GM18526 (cell line): ENCODE measurements around the gene CRELD2.

Source experiments
- POLR2A ChIP-seq: IDR thresholded peaks from 3 replicates; pipeline ENCODE4 v1.6.1; 2011; ENCODE audit not compliant: insufficient read length; ENCODE audit errors: extremely low read depth

CRELD2 gene

DNA sequence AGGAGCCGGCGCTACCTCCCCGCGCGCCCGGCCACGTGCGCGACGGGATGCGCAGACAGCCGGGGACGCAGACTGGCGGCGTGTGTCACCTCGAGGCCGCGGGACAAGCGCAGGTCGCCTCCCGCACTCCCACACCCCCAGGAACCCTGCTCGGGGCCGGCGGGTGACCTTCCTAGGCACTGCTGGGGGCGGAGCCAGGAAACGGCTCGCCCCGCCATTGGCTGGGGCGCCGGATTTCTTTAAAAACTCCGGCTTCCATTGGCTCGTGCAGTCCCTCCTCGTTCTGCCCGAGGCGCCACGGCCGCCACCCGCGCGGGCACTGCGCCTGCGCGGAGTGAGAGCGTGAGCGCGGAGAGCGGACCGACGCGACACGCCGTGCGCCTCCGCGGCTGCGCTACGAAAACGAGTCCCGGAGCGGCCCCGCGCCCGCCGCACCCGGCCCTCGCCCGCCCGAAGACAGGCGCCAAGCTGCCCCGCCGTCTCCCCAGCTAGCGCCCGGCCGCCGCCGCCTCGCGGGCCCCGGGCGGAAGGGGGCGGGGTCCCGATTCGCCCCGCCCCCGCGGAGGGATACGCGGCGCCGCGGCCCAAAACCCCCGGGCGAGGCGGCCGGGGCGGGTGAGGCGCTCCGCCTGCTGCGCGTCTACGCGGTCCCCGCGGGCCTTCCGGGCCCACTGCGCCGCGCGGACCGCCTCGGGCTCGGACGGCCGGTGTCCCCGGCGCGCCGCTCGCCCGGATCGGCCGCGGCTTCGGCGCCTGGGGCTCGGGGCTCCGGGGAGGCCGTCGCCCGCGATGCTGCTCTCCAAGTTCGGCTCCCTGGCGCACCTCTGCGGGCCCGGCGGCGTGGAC, 41.9 kb downstream of the CRELD2 start, which contains the start of gene PIM3:
Gene PIM3 (plus strand): TSS at position 614 of the 846 bp plus-strand sequence. CDS start 176 bp downstream, at position 790.
- TF ChIP-seq POLR2A, result peak; percentile 96

DNA sequence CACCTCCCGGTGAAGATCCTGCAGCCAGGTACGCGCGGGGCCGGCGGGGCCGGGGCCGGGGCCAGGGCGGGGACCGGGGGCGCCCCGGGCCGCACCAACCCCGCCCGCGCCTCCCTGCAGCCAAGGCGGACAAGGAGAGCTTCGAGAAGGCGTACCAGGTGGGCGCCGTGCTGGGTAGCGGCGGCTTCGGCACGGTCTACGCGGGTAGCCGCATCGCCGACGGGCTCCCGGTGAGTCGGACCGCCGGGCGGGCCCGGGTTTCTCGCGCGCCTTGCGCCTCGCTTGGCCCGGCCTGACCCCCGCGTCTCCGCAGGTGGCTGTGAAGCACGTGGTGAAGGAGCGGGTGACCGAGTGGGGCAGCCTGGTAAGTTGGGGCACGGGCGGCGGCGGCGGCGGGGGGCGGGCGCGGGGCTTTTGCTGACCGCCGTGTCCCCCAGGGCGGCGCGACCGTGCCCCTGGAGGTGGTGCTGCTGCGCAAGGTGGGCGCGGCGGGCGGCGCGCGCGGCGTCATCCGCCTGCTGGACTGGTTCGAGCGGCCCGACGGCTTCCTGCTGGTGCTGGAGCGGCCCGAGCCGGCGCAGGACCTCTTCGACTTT, 42.7 kb downstream of the CRELD2 start:
- no peak for TF ChIP-seq POLR2A

DNA sequence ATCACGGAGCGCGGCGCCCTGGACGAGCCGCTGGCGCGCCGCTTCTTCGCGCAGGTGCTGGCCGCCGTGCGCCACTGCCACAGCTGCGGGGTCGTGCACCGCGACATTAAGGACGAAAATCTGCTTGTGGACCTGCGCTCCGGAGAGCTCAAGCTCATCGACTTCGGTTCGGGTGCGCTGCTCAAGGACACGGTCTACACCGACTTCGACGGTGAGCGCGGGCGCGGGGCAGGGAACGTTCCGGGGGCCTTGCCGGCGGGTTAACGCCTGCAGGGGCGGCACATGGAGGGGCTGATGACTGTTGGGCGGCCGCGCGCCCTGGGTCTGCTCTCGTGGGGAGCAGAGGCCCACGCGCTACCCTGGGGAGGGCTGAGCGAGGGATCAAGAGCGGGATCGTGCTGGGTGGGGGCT, 43.2 kb downstream of the CRELD2 start:
- TF ChIP-seq POLR2A, result no peak

DNA sequence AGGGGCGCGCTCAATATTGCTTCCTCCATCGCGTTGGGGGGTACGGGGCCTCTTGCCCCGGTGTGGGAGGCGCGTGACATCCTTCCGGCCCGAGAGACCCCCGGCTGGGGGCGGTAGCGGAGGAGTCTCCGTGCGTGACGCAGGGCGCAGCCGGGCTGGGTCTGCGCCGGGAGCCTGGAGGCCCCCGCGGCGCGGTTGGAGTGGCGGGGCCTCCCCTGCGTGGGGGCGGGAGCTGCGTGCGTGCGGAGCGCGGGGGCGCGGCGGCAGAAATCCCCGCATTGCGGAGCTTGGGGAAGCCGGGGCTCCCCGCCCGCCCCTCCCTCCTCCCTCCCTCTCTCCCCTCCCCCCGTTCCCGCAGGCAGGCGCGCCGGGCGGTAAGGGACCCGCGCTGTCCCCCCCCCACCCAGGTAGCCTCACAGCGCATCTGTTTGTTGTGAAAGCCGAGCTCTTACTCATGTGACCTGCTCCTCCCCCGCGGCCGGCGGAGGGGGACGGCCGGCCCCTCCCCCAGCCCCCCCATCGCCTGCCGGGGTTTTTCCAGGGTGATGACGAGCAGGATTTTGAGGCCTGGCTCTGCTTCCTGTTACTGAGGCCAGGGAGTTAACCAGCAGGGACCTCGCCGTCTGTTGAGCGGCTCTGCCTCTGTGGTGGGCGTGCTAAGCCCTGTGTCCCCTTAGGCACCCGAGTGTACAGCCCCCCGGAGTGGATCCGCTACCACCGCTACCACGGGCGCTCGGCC, 43.7 kb downstream of the CRELD2 start:
- peak; percentile 46 for TF ChIP-seq POLR2A

DNA sequence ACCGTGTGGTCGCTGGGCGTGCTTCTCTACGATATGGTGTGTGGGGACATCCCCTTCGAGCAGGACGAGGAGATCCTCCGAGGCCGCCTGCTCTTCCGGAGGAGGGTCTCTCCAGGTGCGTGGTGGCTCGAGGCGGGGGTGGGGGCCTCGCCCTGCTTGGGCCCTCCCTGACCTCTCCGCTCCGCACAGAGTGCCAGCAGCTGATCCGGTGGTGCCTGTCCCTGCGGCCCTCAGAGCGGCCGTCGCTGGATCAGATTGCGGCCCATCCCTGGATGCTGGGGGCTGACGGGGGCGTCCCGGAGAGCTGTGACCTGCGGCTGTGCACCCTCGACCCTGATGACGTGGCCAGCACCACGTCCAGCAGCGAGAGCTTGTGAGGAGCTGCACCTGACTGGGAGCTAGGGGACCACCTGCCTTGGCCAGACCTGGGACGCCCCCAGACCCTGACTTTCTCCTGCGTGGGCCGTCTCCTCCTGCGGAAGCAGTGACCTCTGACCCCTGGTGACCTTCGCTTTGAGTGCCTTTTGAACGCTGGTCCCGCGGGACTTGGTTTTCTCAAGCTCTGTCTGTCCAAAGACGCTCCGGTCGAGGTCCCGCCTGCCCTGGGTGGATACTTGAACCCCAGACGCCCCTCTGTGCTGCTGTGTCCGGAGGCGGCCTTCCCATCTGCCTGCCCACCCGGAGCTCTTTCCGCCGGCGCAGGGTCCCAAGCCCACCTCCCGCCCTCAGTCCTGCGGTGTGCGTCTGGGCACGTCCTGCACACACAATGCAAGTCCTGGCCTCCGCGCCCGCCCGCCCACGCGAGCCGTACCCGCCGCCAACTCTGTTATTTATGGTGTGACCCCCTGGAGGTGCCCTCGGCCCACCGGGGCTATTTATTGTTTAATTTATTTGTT, 44.6 kb downstream of the CRELD2 start:
- TF ChIP-seq POLR2A, result no peak

DNA sequence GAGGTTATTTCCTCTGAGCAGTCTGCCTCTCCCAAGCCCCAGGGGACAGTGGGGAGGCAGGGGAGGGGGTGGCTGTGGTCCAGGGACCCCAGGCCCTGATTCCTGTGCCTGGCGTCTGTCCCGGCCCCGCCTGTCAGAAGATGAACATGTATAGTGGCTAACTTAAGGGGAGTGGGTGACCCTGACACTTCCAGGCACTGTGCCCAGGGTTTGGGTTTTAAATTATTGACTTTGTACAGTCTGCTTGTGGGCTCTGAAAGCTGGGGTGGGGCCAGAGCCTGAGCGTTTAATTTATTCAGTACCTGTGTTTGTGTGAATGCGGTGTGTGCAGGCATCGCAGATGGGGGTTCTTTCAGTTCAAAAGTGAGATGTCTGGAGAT, 45.2 kb downstream of the CRELD2 start:
- TF ChIP-seq POLR2A, result no peak

DNA sequence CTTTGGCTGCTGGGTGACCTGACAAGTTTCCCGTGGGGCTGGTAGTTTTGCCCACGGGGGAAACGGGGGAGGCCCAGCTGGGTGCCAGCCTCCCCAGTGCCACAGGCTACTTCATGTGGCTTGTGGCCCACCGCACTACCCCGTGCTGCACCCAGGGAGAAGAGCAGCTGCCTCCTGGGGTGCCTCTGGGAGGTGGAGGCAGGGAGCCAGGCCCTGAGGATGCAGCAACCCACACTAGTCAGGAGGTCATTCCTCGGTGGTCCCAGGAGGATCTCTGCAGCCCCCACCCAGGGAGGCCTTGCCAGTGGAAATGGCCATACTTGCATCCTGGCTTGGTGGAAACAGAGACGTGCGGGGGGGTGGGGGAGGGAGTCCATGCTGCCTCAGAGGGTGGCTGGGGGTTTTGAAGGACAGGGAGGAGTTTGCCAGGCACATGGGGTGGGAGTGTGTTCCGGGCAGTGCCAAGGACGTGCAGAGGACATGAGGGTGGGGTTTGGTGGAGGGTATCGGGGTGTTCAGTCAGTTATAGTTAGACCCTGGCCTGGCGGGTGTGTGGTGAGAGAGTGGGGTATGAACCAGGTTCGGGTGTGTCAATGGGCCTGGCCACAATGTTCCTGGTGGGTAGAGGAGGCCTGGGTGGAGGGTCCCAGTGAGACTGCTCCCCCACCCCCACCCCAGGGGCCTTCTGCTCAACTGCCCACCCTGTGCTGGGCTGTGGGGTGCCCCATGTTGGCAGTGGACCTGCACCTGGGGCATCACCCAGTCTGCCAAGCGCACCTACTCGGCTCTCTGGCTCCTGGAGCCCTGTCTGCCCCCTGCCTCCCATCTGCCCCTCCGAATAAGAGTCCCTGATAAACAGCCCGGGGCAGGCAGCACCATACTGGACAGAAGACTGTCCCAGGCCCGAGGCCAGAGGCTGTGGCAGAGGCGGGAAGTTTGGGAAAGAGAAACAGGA, 46.0 kb downstream of the CRELD2 start:
- TF ChIP-seq POLR2A, result no peak

DNA sequence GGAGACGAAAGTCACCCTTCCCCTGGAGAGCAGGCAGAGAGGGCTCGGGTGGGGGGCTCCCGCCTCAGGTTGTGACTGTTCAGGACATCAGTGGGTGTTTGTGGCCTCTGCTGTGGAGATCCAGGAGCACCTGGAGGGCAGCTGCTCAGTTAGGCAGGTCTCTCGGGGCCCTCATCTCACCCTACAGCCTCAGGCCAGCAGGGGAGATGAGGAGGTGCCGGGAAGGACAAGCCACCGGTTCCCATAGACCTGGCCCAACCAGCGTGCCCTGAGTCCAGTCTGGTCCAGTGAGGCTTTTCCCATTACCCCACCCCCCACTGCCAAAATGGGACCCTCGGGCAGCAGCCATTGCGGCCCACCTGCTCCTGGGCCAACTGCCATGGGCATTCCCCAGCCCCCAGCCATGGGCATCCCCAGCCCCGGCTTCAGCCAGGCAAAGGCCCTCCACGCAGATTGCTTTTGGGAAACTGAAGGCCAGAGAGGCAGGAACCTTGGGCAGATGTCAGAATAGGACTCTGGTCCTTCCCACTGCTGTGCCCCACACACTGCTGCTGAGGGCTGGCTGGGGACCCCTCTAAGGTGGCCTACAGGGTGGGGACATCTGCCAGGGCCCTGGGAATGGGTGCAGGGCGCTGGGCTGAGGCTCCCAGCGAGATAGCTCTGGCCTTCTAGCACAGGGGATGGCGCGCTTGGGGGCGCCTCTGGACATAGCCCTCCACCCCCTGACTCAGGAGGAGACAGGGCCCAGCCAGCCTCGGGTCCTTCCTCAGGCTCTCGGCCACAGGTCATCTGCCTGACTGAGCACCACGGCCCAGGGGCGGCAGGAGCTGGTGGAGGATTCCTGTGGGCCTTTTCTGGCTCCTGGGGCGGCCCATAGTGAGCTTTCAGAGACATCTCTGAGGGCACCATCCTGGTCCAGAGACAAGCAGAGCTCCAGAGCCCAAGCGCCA, 46.9 kb downstream of the CRELD2 start:
- TF ChIP-seq POLR2A, result no peak

DNA sequence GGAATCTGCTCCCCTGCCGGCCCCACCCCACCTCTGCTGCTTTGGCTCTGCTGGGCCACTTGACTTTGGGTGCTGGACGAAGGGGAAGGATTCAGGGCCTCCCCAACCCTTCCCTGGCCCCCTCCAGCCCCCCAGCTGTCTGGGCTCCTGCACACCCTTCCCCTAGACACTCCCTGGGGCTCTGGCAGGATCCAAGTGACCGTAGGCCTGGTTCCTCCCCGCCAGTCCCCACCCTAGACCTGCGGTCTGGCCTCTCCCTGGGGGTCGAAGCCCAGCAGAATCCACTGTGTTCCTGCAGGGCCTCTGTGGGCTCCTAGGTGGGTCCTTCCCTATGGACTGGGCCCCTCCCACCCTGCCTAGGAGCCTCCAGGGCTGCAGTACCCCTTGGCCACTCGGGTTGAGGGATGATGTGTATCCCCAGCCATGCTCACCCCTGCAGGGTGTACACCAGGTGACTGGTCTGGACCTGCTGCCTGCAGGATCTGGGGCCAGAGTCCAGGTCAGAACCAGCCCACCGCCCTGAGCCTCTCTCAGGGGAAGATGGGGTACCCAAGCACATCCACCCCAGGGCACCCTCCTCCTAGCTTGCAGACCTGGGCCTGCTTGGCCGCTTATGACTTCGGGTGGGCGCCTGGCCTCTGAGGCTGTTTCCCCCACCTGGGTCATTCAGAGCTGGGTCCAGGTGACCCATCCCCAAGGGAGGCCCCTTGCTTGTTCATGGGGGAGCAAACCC, 47.8 kb downstream of the CRELD2 start:
- no peak for TF ChIP-seq POLR2A

DNA sequence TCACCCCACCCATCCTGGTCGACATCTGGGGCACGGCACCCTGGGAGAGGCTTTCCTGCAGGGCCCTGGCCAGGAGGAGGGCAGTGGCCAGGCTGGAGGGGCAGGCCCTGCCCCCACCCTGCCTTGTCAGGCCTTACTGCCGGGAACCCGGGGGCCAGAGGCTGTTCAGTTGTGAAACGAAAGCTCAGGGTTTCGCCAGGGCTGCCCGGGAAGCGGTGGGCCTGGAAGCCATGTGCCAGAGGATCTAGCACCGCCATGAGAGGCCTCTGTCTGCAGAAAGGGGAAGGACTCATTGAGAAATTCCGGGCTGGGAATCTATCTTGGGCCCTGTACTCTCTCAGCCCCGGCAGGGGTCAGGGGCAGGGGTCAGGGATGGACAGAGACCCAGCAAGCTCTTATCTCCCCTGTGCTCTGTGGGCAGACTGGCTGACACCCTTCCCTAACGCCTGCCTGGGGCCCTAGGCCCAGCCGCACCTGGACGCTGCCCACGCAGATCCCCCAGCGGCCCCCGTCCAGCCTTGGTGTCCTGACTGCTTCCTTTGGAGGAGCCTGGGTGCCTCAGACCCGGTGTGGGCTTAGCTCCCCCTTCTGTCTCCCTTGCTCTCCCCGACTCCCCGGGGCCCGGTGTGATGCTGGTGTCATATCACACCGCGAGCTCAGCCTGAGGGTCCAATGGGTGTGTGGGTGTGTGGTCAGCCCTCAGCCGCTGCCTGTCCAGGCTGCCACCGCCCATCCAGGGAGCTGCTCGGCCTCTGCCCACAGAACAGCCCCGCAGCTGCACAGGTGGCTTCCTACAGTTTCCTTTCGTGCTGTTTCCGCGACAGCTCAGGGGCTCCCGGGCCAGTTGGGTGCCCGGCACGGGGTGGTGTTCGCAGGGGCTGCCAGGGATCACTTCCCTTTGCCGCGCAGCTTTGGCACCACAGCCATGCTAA, 48.6 kb downstream of the CRELD2 start:
- TF ChIP-seq POLR2A, result no peak

DNA sequence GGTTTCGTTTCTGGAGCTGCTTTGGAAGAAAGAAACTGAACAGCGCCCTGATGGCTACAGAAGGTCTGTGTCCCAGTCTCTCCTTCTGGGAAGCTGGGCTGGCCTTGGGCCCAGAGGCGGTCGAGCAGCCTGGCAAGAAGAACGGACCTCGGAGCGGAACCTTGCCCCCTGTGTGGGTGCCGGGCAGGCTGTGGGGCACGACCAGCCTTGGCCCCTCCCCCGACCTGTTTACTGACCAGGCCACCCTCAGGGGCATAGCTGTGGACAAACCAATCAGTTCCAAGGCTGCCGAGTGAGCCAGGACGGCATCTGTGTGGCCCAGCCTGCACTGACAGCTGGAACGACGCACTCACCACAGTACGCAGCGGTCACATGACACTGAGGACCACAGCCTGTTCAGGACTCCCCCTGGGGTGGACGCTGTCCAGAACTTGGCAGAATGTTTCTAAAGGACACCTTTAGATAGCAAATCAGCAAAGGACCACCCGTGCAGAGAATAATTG, 49.3 kb downstream of the CRELD2 start:
- TF ChIP-seq POLR2A, result no peak
